HepG2 (cell line): Measurements from ENCODE around the gene EIF4A3. TPM values are rescaled to one million over a fixed set of nuclear protein-coding genes. Genes with fewer than 3 reads are reported as not detected.

Source experiments
- ATAC-seq: fragments of 200-7000 bp; cut with Tn5 transposase; 3 replicates; pipeline ENCODE4 v1.9.1; 2020; ENCODE audit warnings: mild to moderate bottlenecking, moderate library complexity
- BruUV-seq: library from RNA; stranded (reverse); fragments of 400-500 nt; replicated peaks from 2 replicates; lab custom pipeline; 2021; lab: Mats Ljungman, UMichigan
- CTCF ChIA-PET: fragments of 300-600 bp; formaldehyde crosslinking; extraction: SDS; loops from one replicate; lab custom pipeline; 2021; ENCODE audit warnings: low total read pairs, inconsistent platforms, low intra/inter-chr PET ratio; lab: Yijun Ruan, JAX
- POLR2A ChIA-PET: fragments of 350-600 bp; sonication (Branson Sonifier 250); formaldehyde crosslinking; loops from one replicate; lab custom pipeline; 2020; ENCODE audit warnings: antibody characterized with exemption, inconsistent platforms; lab: Yijun Ruan, JAX
- DNase-seq: peaks from one replicate; pipeline ENCODE4 v3.0.0-alpha.2; 2015; ENCODE audit warnings: low spot score
- FAIRE-seq: peaks from 3 replicates; lab custom pipeline; 2011; peaks lifted over from hg19 to GRCh38; lab: Jason Lieb, UNC
- H2AFZ ChIP-seq: one replicate; pipeline ENCODE4 v1.6.1; 2011; ENCODE audit warnings: low read length, inconsistent platforms
- H3K27ac ChIP-seq: fragments of 300-600 bp; 3 replicates; pipeline ENCODE4 v1.8.0; 2011; ENCODE audit warnings: mixed run types, mild to moderate bottlenecking, mixed read lengths, low read length, inconsistent platforms; ENCODE audit not compliant: insufficient read depth; ENCODE audit errors: extremely low read length
- H3K27me3 ChIP-seq, 2 experiments: fragments of 200-600 bp in 1 of 2; 2 replicates in 1 of 2; 3 replicates in 1 of 2; pipeline versions ENCODE4 v1.6.0 to v1.8.0; 2011; ENCODE audit warnings: low read length in 2 of 2, mild to moderate bottlenecking in 2 of 2, moderate library complexity in 2 of 2, inconsistent platforms in 1 of 2; ENCODE audit not compliant: insufficient read depth in 2 of 2, control insufficient read depth in 1 of 2
- H3K36me3 ChIP-seq, 2 experiments: fragments of 200-600 bp in 1 of 2; replicated peaks in 1 of 2; 2 replicates in 1 of 2; 3 replicates in 1 of 2; pipeline versions ENCODE4 v1.5.1 to v1.8.0; 2011; ENCODE audit warnings: low read length in 2 of 2, inconsistent platforms in 1 of 2; ENCODE audit not compliant: insufficient read depth in 2 of 2, control insufficient read depth in 1 of 2
- H3K4me1 ChIP-seq: 2 replicates; pipeline ENCODE4 v1.5.1; 2012; ENCODE audit warnings: low read length, inconsistent platforms; ENCODE audit not compliant: insufficient read depth
- H3K4me2 ChIP-seq: 2 replicates; pipeline ENCODE4 v1.6.0; 2011; ENCODE audit warnings: low read depth, low read length, inconsistent platforms
- H3K4me3 ChIP-seq, 3 experiments: fragments of 200-600 bp in 1 of 3; sonication (generic), shearing (Covaris generic) in 1 of 3; replicated peaks in 1 of 3; 2 replicates each; pipeline ENCODE4 v1.5.1; 2011 to 2016; ENCODE audit warnings: low read length in 3 of 3, inconsistent platforms in 2 of 3, low read depth in 2 of 3, mild to moderate bottlenecking in 2 of 3, control low read depth in 1 of 3, mixed read lengths in 1 of 3; ENCODE audit not compliant: insufficient read depth in 1 of 3
- H3K79me2 ChIP-seq: one replicate; pipeline ENCODE4 v1.6.1; 2011; ENCODE audit warnings: low read length, inconsistent platforms; ENCODE audit not compliant: insufficient read depth
- H3K9ac ChIP-seq: 2 replicates; pipeline ENCODE4 v1.6.0; 2011; ENCODE audit warnings: mild to moderate bottlenecking, low read depth, low read length, inconsistent platforms; ENCODE audit not compliant: insufficient read depth
- H3K9me3 ChIP-seq: 2 replicates; pipeline ENCODE4 v1.5.1; 2012; ENCODE audit warnings: mild to moderate bottlenecking, low read length
- H4K20me1 ChIP-seq: 2 replicates; pipeline ENCODE4 v1.6.0; 2011; ENCODE audit warnings: inconsistent platforms, mild to moderate bottlenecking, low read length, moderate library complexity; ENCODE audit not compliant: insufficient read depth
- CAMTA2 ChIP-seq: sonication (generic); formaldehyde crosslinking; IDR thresholded peaks from 2 replicates; pipeline ENCODE4 v1.4.0; 2020; ENCODE audit warnings: mild to moderate bottlenecking, missing genetic modification reagents, borderline replicate concordance
- CBFB ChIP-seq: sonication (generic); formaldehyde crosslinking; IDR thresholded peaks from 2 replicates; pipeline ENCODE4 v1.4.0; 2020; ENCODE audit warnings: missing genetic modification reagents
- CHCHD3 ChIP-seq: sonication (generic); formaldehyde crosslinking; IDR thresholded peaks from 2 replicates; pipeline ENCODE4 v1.8.0; 2022; ENCODE audit warnings: mild to moderate bottlenecking, missing genetic modification reagents, moderate library complexity
- CHD2 ChIP-seq: IDR thresholded peaks from 2 replicates; pipeline ENCODE4 v1.6.1; 2011; ENCODE audit warnings: low read depth, low read length, improper control_type of control experiment
- HNRNPK ChIP-seq: fragments of 200-400 bp; formaldehyde crosslinking; IDR thresholded peaks from 2 replicates; pipeline ENCODE4 v1.6.1; 2018; ENCODE audit warnings: low read length, low read depth, moderate library complexity, mild to moderate bottlenecking; ENCODE audit not compliant: poor library complexity, severe bottlenecking
- MTF2 ChIP-seq: sonication (generic); formaldehyde crosslinking; IDR thresholded peaks from 2 replicates; pipeline ENCODE4 v1.5.0; 2020; ENCODE audit warnings: missing genetic modification reagents, borderline replicate concordance
- SIX4 ChIP-seq: sonication (generic); formaldehyde crosslinking; IDR thresholded peaks from 2 replicates; pipeline ENCODE4 v1.4.0; 2020; ENCODE audit warnings: missing genetic modification reagents
- ZFP36 ChIP-seq: fragments of 150-350 bp; IDR thresholded peaks from 2 replicates; pipeline ENCODE4 v1.6.1; 2018; ENCODE audit warnings: borderline replicate concordance, low read length, low read depth; ENCODE audit not compliant: partially characterized antibody
- ZFP36L2 ChIP-seq: sonication (generic); formaldehyde crosslinking; IDR thresholded peaks from 2 replicates; pipeline ENCODE4 v1.4.0; 2020; ENCODE audit warnings: missing genetic modification reagents
- ZKSCAN1 ChIP-seq: fragments of 150-350 bp; IDR thresholded peaks from 2 replicates; pipeline ENCODE4 v1.6.1; 2014; ENCODE audit warnings: low read length
- ZNF12 ChIP-seq: sonication (generic); formaldehyde crosslinking; IDR thresholded peaks from 2 replicates; pipeline ENCODE4 v1.5.0; 2020; ENCODE audit warnings: missing genetic modification reagents
- WGBS: methylation state at CpG from one replicate; pipeline ENCODE4 v1.1.6; 2017; ENCODE audit warnings: low lambda C conversion rate; 5-methylcytosine and 5-hydroxymethylcytosine counted together
- in situ Hi-C: cut with HindIII; loops from 2 replicates; pipeline ENCODE4 v1.10.0; 2017; ENCODE audit warnings: low pct_unique_long_range_greater_than_20kb; ENCODE audit not compliant: extremely low pct_ligation_motif_present
- intact Hi-C: fragments of 100-400 bp; cut with micrococcal nuclease; formaldehyde crosslinking; loops from one replicate; pipeline ENCODE4 v1.10.0; 2022; ENCODE audit not compliant: unreplicated experiment
- polyA plus RNA-seq, 8 experiments: library from polyadenylated mRNA; depleted of rRNA in 3 of 8; stranded (reverse) in 7 of 8; unstranded in 1 of 8; fragments of >200 nt; fragmentation: Illumina TruSeq in 4 of 8; extraction: Trizol in 4 of 8; gene quantifications; 2 replicates each; pipeline versions ENCODE4 v1.2.1 to v1.2.3, GENCODE V29; 2011 to 2016; ENCODE audit warnings: low read depth in 4 of 8, missing spikeins in 1 of 8, mixed read lengths in 1 of 8; ENCODE audit not compliant: insufficient read depth in 1 of 8
- total RNA-seq, 5 experiments: library from RNA; depleted of rRNA; stranded (reverse); fragments of >200 nt; fragmentation: Illumina TruSeq; extraction: Trizol; gene quantifications; 2 replicates each; pipeline ENCODE4 v1.2.3, GENCODE V29; 2016; ENCODE audit warnings: low read depth in 1 of 5
- TF ChIP-seq, protein P1 (sequence below): sonication (generic); formaldehyde crosslinking; IDR thresholded peaks from 2 replicates; pipeline ENCODE4 v1.4.0; 2020; ENCODE audit warnings: mild to moderate bottlenecking, missing genetic modification reagents
- TF ChIP-seq, protein P2 (sequence below): sonication (generic); formaldehyde crosslinking; IDR thresholded peaks from 2 replicates; pipeline ENCODE4 v1.4.0; 2020; ENCODE audit warnings: missing genetic modification reagents, low read depth, mild to moderate bottlenecking, borderline replicate concordance
- TF ChIP-seq, protein P3 (sequence below): sonication (generic); formaldehyde crosslinking; IDR thresholded peaks from 2 replicates; pipeline ENCODE4 v1.5.1; 2020; ENCODE audit warnings: missing genetic modification reagents, mild to moderate bottlenecking, borderline replicate concordance
- TF ChIP-seq, protein P4 (sequence below): sonication (generic); formaldehyde crosslinking; IDR thresholded peaks from 2 replicates; pipeline ENCODE4 v1.5.1; 2020; ENCODE audit warnings: missing genetic modification reagents, mild to moderate bottlenecking, borderline replicate concordance
- TF ChIP-seq, protein P5 (sequence below): sonication (generic); formaldehyde crosslinking; IDR thresholded peaks from 2 replicates; pipeline ENCODE4 v1.4.0; 2020; ENCODE audit warnings: missing genetic modification reagents
- TF ChIP-seq, protein P6 (sequence below): sonication (generic); formaldehyde crosslinking; IDR thresholded peaks from 2 replicates; pipeline ENCODE4 v1.8.1; 2023; ENCODE audit warnings: mild to moderate bottlenecking, missing genetic modification reagents

EIF4A3 gene
- total and polyA plus RNA-seq, 2 of the 13 experiments (the other 11 are each of a cell fraction or from before 2014, with no cell fraction given) = 145 to 187 TPM

DNA sequence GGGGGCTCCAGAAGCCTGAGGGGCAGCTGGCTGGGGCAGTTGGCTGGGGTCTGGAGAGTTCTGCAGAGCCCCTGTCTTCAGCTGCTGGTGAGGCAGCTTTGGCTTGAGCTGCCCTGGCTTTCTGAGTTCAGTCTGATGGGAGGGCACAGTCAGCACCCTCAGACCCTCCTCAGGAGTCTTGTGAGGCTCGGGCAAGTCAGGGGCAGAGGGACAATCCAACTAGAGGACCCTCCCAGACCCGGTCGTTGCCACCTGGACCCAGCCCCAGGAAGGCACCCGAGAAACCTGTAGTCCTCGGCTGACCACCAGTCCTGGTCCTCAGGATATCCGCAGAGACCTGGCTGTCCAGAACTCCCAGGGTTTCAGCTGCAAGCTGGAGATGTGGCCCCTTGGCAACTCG lies 24.8 kb upstream of the EIF4A3 start:
- Histone ChIP-seq H3K9me3 (no peaks in the 10 kb centered on the region), H2AFZ (no peak overlapping the region), H3K4me3 (no peak overlapping the region), H3K27me3 (peaks cover 6 to 61% of the 10 kb centered on the region in 2 experiments; a peak in 4 of 5 replicates), H3K36me3 (no peaks in the 10 kb centered on the region), H3K4me2 (no peak overlapping the region), H3K79me2 (no peaks in the 10 kb centered on the region), H3K4me1 (peaks cover 3% of the 10 kb centered on the region), H4K20me1 (no peaks in the 10 kb centered on the region), H3K27ac (no peak overlapping the region), H3K9ac (no peak overlapping the region)
- WGBS = 28% methylated on average over 6 of the region's 7 CpGs
- no TSS peak for BruUV-seq
- intact Hi-C loops = no loop called here
- ATAC-seq (no peak; the same call in 2 of the 3 replicates), FAIRE-seq (no peak), DNase-seq (no peak)
- in situ Hi-C loops = no loop called here
- ChIA-PET CTCF (no interaction called here), POLR2A (no interaction called here)
- TF ChIP-seq SIX4 (CRISPR knock-in tag) (no peak), CAMTA2 (CRISPR knock-in tag) (no peak), ZNF12 (no peak), CHD2 (no peak), ZKSCAN1 (no peak), ZFP36 (no peak), MTF2 (no peak), CHCHD3 (CRISPR knock-in tag) (no peak), HNRNPK (no peak), ZFP36L2 (CRISPR knock-in tag) (no peak), CBFB (CRISPR knock-in tag) (no peak)
- TF ChIP-seq, protein P1, sequence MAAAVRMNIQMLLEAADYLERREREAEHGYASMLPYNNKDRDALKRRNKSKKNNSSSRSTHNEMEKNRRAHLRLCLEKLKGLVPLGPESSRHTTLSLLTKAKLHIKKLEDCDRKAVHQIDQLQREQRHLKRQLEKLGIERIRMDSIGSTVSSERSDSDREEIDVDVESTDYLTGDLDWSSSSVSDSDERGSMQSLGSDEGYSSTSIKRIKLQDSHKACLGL (CRISPR knock-in tag) = no peak
- TF ChIP-seq, protein P2, sequence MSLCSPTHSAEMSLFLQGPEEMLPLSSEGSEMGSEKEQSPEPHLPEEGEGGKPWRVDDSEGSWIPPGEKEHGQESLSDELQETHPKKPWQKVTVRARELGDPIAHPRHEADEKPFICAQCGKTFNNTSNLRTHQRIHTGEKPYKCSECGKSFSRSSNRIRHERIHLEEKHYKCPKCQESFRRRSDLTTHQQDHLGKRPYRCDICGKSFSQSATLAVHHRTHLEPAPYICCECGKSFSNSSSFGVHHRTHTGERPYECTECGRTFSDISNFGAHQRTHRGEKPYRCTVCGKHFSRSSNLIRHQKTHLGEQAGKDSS (CRISPR knock-in tag) = no peak
- TF ChIP-seq, protein P3, sequence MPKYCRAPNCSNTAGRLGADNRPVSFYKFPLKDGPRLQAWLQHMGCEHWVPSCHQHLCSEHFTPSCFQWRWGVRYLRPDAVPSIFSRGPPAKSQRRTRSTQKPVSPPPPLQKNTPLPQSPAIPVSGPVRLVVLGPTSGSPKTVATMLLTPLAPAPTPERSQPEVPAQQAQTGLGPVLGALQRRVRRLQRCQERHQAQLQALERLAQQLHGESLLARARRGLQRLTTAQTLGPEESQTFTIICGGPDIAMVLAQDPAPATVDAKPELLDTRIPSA (CRISPR knock-in tag) = no peak
- TF ChIP-seq, protein P4, sequence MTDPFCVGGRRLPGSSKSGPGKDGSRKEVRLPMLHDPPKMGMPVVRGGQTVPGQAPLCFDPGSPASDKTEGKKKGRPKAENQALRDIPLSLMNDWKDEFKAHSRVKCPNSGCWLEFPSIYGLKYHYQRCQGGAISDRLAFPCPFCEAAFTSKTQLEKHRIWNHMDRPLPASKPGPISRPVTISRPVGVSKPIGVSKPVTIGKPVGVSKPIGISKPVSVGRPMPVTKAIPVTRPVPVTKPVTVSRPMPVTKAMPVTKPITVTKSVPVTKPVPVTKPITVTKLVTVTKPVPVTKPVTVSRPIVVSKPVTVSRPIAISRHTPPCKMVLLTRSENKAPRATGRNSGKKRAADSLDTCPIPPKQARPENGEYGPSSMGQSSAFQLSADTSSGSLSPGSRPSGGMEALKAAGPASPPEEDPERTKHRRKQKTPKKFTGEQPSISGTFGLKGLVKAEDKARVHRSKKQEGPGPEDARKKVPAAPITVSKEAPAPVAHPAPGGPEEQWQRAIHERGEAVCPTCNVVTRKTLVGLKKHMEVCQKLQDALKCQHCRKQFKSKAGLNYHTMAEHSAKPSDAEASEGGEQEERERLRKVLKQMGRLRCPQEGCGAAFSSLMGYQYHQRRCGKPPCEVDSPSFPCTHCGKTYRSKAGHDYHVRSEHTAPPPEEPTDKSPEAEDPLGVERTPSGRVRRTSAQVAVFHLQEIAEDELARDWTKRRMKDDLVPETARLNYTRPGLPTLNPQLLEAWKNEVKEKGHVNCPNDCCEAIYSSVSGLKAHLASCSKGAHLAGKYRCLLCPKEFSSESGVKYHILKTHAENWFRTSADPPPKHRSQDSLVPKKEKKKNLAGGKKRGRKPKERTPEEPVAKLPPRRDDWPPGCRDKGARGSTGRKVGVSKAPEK (CRISPR knock-in tag) = no peak
- TF ChIP-seq, protein P5, sequence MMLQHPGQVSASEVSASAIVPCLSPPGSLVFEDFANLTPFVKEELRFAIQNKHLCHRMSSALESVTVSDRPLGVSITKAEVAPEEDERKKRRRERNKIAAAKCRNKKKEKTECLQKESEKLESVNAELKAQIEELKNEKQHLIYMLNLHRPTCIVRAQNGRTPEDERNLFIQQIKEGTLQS (CRISPR knock-in tag) = no peak
- TF ChIP-seq, protein P6, sequence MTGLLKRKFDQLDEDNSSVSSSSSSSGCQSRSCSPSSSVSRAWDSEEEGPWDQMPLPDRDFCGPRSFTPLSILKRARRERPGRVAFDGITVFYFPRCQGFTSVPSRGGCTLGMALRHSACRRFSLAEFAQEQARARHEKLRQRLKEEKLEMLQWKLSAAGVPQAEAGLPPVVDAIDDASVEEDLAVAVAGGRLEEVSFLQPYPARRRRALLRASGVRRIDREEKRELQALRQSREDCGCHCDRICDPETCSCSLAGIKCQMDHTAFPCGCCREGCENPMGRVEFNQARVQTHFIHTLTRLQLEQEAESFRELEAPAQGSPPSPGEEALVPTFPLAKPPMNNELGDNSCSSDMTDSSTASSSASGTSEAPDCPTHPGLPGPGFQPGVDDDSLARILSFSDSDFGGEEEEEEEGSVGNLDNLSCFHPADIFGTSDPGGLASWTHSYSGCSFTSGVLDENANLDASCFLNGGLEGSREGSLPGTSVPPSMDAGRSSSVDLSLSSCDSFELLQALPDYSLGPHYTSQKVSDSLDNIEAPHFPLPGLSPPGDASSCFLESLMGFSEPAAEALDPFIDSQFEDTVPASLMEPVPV (CRISPR knock-in tag) = no peak
